GM12878 (cell line): ENCODE results near the gene NEAT1. TPM values are rescaled to one million over a fixed set of nuclear protein-coding genes. Genes with fewer than 3 reads are reported as not detected.

ENCODE experiments used
- ATAC-seq: fragments of 200-7000 bp; cut with Tn5 transposase; 3 replicates; pipeline ENCODE4 v1.9.1; 2020; ENCODE audit warnings: mild to moderate bottlenecking, moderate library complexity
- BruUV-seq: library from RNA; stranded (reverse); fragments of 400-500 nt; replicated peaks from 2 replicates; lab custom pipeline; 2021; lab: Mats Ljungman, UMichigan
- CTCF ChIA-PET: fragments of 300-600 bp; sonication (Branson Sonifier 250); formaldehyde crosslinking; extraction: SDS; loops from one replicate; lab custom pipeline; 2021; ENCODE audit warnings: inconsistent platforms; lab: Yijun Ruan, JAX
- POLR2A ChIA-PET: fragments of 350-600 bp; formaldehyde crosslinking; extraction: SDS; loops from one replicate; lab custom pipeline; 2021; ENCODE audit warnings: inconsistent platforms; lab: Charles Lee
- RAD21 ChIA-PET: fragments of 300-600 bp; sonication (Branson Sonifier 250); formaldehyde crosslinking; loops from one replicate; lab custom pipeline; 2023; ENCODE audit warnings: antibody characterized with exemption; ENCODE audit not compliant: unreplicated experiment; lab: Charles Lee
- SMC1A ChIA-PET: fragments of 300-600 bp; sonication (Branson Sonifier 250); formaldehyde crosslinking; loops from one replicate; lab custom pipeline; 2023; ENCODE audit not compliant: unreplicated experiment, uncharacterized antibody; lab: Charles Lee
- DNase-seq: peaks from one replicate; pipeline ENCODE4 v3.0.0-alpha.2; 2011; ENCODE audit warnings: low read depth, low spot score
- FAIRE-seq: peaks from 3 replicates; lab custom pipeline; 2011; peaks lifted over from hg19 to GRCh38; lab: Jason Lieb, UNC
- H2AFZ ChIP-seq: 2 replicates; pipeline ENCODE4 v1.6.0; 2011; ENCODE audit warnings: low read depth, low read length, control low read depth; ENCODE audit not compliant: control insufficient read depth
- H3K27ac ChIP-seq: 2 replicates; pipeline ENCODE4 v1.5.1; 2011; ENCODE audit warnings: control low read depth; ENCODE audit not compliant: control insufficient read depth, insufficient read depth
- H3K27me3 ChIP-seq, 2 experiments: replicated peaks in 1 of 2; 2 replicates each; pipeline versions ENCODE4 v1.6.0 to v1.6.1; 2011; ENCODE audit warnings: low read length in 1 of 2; ENCODE audit not compliant: control insufficient read depth in 2 of 2, insufficient read depth in 2 of 2
- H3K36me3 ChIP-seq, 2 experiments: 2 replicates each; pipeline ENCODE4 v1.5.1; 2011; ENCODE audit warnings: low read length in 1 of 2; ENCODE audit not compliant: control insufficient read depth in 2 of 2, insufficient read depth in 2 of 2
- H3K4me1 ChIP-seq: 2 replicates; pipeline ENCODE4 v1.6.1; 2011; ENCODE audit warnings: mild to moderate bottlenecking, low read length, moderate library complexity, mixed read lengths; ENCODE audit not compliant: control insufficient read depth, insufficient read depth
- H3K4me2 ChIP-seq: 2 replicates; pipeline ENCODE4 v1.6.0; 2011; ENCODE audit warnings: control low read depth; ENCODE audit not compliant: control insufficient read depth, insufficient read depth
- H3K4me3 ChIP-seq: fragments of 200-600 bp; sonication (generic); 2 replicates; pipeline ENCODE4 v1.5.1; 2016
- H3K79me2 ChIP-seq: 2 replicates; pipeline ENCODE4 v1.6.0; 2011; ENCODE audit warnings: low read length; ENCODE audit not compliant: control insufficient read depth, insufficient read depth
- H3K9ac ChIP-seq: 2 replicates; pipeline ENCODE4 v1.8.0; 2011; ENCODE audit warnings: low read length, control low read depth, mixed read lengths; ENCODE audit not compliant: control insufficient read depth, insufficient read depth
- H3K9me3 ChIP-seq: replicated peaks from 3 replicates; pipeline ENCODE4 v1.5.1; 2011; ENCODE audit warnings: mild to moderate bottlenecking, low read length; ENCODE audit not compliant: control insufficient read depth, insufficient read depth
- H4K20me1 ChIP-seq: 2 replicates; pipeline ENCODE4 v1.6.0; 2011; ENCODE audit not compliant: control insufficient read depth, insufficient read depth
- BACH1 ChIP-seq: fragments of 450-650 bp; IDR thresholded peaks from 2 replicates; pipeline ENCODE4 v1.6.1; 2017; ENCODE audit warnings: mild to moderate bottlenecking, borderline replicate concordance
- FOS ChIP-seq: IDR thresholded peaks from 3 replicates; pipeline ENCODE4 v1.6.1; 2011; ENCODE audit warnings: borderline replicate concordance; ENCODE audit not compliant: insufficient read length; ENCODE audit errors: extremely low read depth
- FOXK2 ChIP-seq: fragments of 450-650 bp; IDR thresholded peaks from 2 replicates; pipeline ENCODE4 v1.6.1; 2017; ENCODE audit warnings: mild to moderate bottlenecking, moderate library complexity
- HDAC6 ChIP-seq: fragments of 200-600 bp; sonication (generic); IDR thresholded peaks from one replicate; pipeline ENCODE4 v1.8.0; 2017; ENCODE audit warnings: antibody characterized with exemption; ENCODE audit not compliant: unreplicated experiment
- MAX ChIP-seq: IDR thresholded peaks from 2 replicates; pipeline ENCODE4 v1.6.1; 2012; ENCODE audit warnings: low read depth, low read length, improper control_type of control experiment
- MLLT1 ChIP-seq: fragments of 450-650 bp; IDR thresholded peaks from 2 replicates; pipeline ENCODE4 v1.6.1; 2016; ENCODE audit warnings: mild to moderate bottlenecking
- MTA3 ChIP-seq: IDR thresholded peaks from 2 replicates; pipeline ENCODE4 v1.6.1; 2012; ENCODE audit warnings: low read length, inconsistent platforms, borderline replicate concordance
- NFIC ChIP-seq: IDR thresholded peaks from 2 replicates; pipeline ENCODE4 v1.6.1; 2012; ENCODE audit warnings: low read depth, mild to moderate bottlenecking, inconsistent platforms, low read length, moderate library complexity
- NFYA ChIP-seq: IDR thresholded peaks from 2 replicates; pipeline ENCODE4 v1.6.1; 2011; ENCODE audit warnings: low read depth, mild to moderate bottlenecking, low read length, improper control_type of control experiment, borderline replicate concordance
- PAX8 ChIP-seq: fragments of 450-650 bp; IDR thresholded peaks from 2 replicates; pipeline ENCODE4 v1.6.1; 2017; ENCODE audit warnings: mild to moderate bottlenecking, moderate library complexity
- POLR2A ChIP-seq: IDR thresholded peaks from 2 replicates; pipeline ENCODE4 v1.6.1; 2011; ENCODE audit warnings: low read depth, mild to moderate bottlenecking, low read length
- POU2F2 ChIP-seq: IDR thresholded peaks from 3 replicates; pipeline ENCODE4 v1.6.1; 2011; ENCODE audit warnings: low read depth, mild to moderate bottlenecking, low read length, borderline replicate concordance
- RELA ChIP-seq: fragments of 450-650 bp; IDR thresholded peaks from 2 replicates; pipeline ENCODE4 v1.8.0; 2014; ENCODE audit warnings: borderline replicate concordance; ENCODE audit not compliant: partially characterized antibody
- SIN3A ChIP-seq: IDR thresholded peaks from 2 replicates; pipeline ENCODE4 v1.6.1; 2012; ENCODE audit warnings: low read depth, low read length, improper control_type of control experiment
- SMARCA5 ChIP-seq: fragments of 450-650 bp; IDR thresholded peaks from 2 replicates; pipeline ENCODE4 v1.6.1; 2017; ENCODE audit warnings: mild to moderate bottlenecking
- TAF1 ChIP-seq: IDR thresholded peaks from 2 replicates; pipeline ENCODE4 v1.6.1; 2011; ENCODE audit warnings: mild to moderate bottlenecking, low read depth, low read length, borderline replicate concordance
- TCF3 ChIP-seq: IDR thresholded peaks from 2 replicates; pipeline ENCODE4 v1.6.1; 2012; ENCODE audit warnings: low read depth, mild to moderate bottlenecking, low read length, borderline replicate concordance; ENCODE audit not compliant: insufficient read depth
- USF2 ChIP-seq: IDR thresholded peaks from 2 replicates; pipeline ENCODE4 v1.6.1; 2011; ENCODE audit warnings: low read depth, low read length, improper control_type of control experiment, borderline replicate concordance
- ZBED1 ChIP-seq: IDR thresholded peaks from 2 replicates; pipeline ENCODE4 v1.6.1; 2016; ENCODE audit warnings: borderline replicate concordance
- ZNF274 ChIP-seq: IDR thresholded peaks from one replicate; pipeline ENCODE4 v1.8.0; 2011; ENCODE audit not compliant: insufficient read length, insufficient read depth
- ZNF384 ChIP-seq: IDR thresholded peaks from 2 replicates; pipeline ENCODE4 v1.6.1; 2012; ENCODE audit warnings: low read depth, mild to moderate bottlenecking, low read length, improper control_type of control experiment, borderline replicate concordance
- whole genome bisulfite sequencing: methylation state at CpG from one replicate; pipeline ENCODE4 v1.1.6; 2016; ENCODE audit warnings: low lambda C conversion rate; ENCODE audit not compliant: insufficient replicate concordance, insufficient coverage; ENCODE audit errors: missing lambda C conversion rate; 5-methylcytosine and 5-hydroxymethylcytosine counted together
- in situ Hi-C: fragments of 300-500 bp; cut with MboI; formaldehyde crosslinking; loops from 9 replicates; pipeline ENCODE4 v1.14.3; 2018; ENCODE audit warnings: mixed read lengths
- intact Hi-C: fragments of 100-400 bp; cut with micrococcal nuclease; formaldehyde crosslinking; loops from one replicate; pipeline ENCODE4 v1.14.2; 2022; ENCODE audit not compliant: unreplicated experiment
- polyA plus RNA-seq, 11 experiments: library from polyadenylated mRNA; depleted of rRNA in 4 of 11; unstranded in 6 of 11; stranded (reverse) in 5 of 11; fragments of >200 nt; fragmentation: Nextera tagmentation in 4 of 11; fragmentation: Illumina TruSeq in 1 of 11; extraction: Ambion mirVana in 4 of 11; extraction: Trizol in 1 of 11; gene quantifications; 1 replicate in 1 of 11; 2 replicates in 10 of 11; pipeline versions ENCODE4 v1.2.1 to v1.2.3, GENCODE V29; 2011 to 2016; ENCODE audit warnings: inconsistent platforms in 2 of 11, missing spikeins in 2 of 11, low read depth in 1 of 11
- total RNA-seq, 4 experiments: library from RNA; depleted of rRNA in 3 of 4; stranded (reverse); fragments of >200 nt in 3 of 4; fragmentation: Illumina TruSeq in 1 of 4; extraction: Trizol in 1 of 4; gene quantifications; 2 replicates each; pipeline versions ENCODE4 v1.2.1 to v1.2.3, GENCODE V29; 2013 to 2021

The NEAT1 gene
- total and polyA plus RNA-seq, 10 of the 15 experiments (the other 5 are each of a cell fraction or from before 2014, with no cell fraction given), result 13.6 to 328 (median 69.4) TPM

- TF ChIP-seq MLLT1, result peak; percentile 57
- TF ChIP-seq FOS, result no peak
- TF ChIP-seq ZNF384, result no peak
- TF ChIP-seq ZBED1, result no peak
- TF ChIP-seq NFYA, result no peak
- TF ChIP-seq HDAC6, result no peak
- TF ChIP-seq ZNF274, result no peak
- TF ChIP-seq USF2, result no peak
- no peak for TF ChIP-seq TAF1
These were observed 4.7 kb upstream of the NEAT1 start (continued) for GRCh38 chr11:65417702-65418430.

GRCh38 chr11:65418431-65418680, 4.2 kb upstream of the NEAT1 start:
- Histone ChIP-seq H3K9me3 (no peaks in the 10 kb centered on the region), H3K4me2 (peak overlapping the region; percentile 100), H3K9ac (peak overlapping the region; percentile 99), H3K27me3 (no peaks in the 10 kb centered on the region), H3K4me3 (peak overlapping the region; percentile 79), H3K36me3 (peaks cover 4 to 6% of the 10 kb centered on the region in 2 experiments; a peak in 2 of 4 replicates), H2AFZ (no peak overlapping the region), H3K79me2 (peaks cover 73% of the 10 kb centered on the region), H4K20me1 (peaks cover 2% of the 10 kb centered on the region), H3K27ac (peak overlapping the region; percentile 100), H3K4me1 (peaks cover 51% of the 10 kb centered on the region)
- intact Hi-C loops (loop anchor here (2.0 to 5.0 kb wide), 3 partner anchors 22 to 154 kb away; partner anchors contain the start of genes FAM89B and ZNRD2), in situ Hi-C loops (loop anchor here (5.0 kb wide), 1 partner anchor 89 kb away; no protein-coding TSS in a partner anchor)
- ChIA-PET CTCF (interaction anchor here (4.4 to 15.3 kb wide), 4 partner anchors 29 to 90 kb away, joined by 34 to 362 read pairs (median 128); partner anchors contain the start of genes FRMD8 and MALAT1), SMC1A (interaction anchor here (1.2 to 12.7 kb wide), 7 partner anchors 14 to 90 kb away, joined by 4 to 232 read pairs (median 10); partner anchors contain the start of gene MALAT1), POLR2A (interaction anchor here (1.1 to 13.6 kb wide), 14 partner anchors 12 to 94 kb away, joined by 3 to 323 read pairs (median 17); partner anchors contain the start of genes FRMD8 and MALAT1), RAD21 (interaction anchor here (0.6 to 15.3 kb wide), 12 partner anchors 10 to 90 kb away, joined by 3 to 282 read pairs (median 14); partner anchors contain the start of genes MALAT1 and SLC25A45)
- no peak for FAIRE-seq
- ATAC-seq, result peak; percentile 0; the same call in 1 of the 3 replicates
- no TSS peak for BruUV-seq
- 0% methylated on average over 4 of the region's 4 CpGs for WGBS
- no peak for DNase-seq
- peak; percentile 78 for TF ChIP-seq BACH1
- TF ChIP-seq POLR2A, result peak; percentile 34; the same call in 1 of the 2 replicates
- no peak for TF ChIP-seq SIN3A
- TF ChIP-seq RELA, result no peak
- TF ChIP-seq HDAC6, result peak; percentile 13
- TF ChIP-seq FOXK2, result no peak
- no peak for TF ChIP-seq TCF3
- TF ChIP-seq MTA3, result no peak
- no peak for TF ChIP-seq PAX8
- TF ChIP-seq NFIC, result no peak
- peak; percentile 54; the same call in 1 of the 3 replicates for TF ChIP-seq POU2F2
- TF ChIP-seq MAX, result no peak
- TF ChIP-seq SMARCA5, result peak; percentile 70
